Right lung (tissue), 5 donors: ENCODE data around the gene CD8B2. TPM values are rescaled to one million over a fixed set of nuclear protein-coding genes. Genes with fewer than 3 reads are reported as not detected.
"Not testable (repeated sequence)": the region's sequence is repeated elsewhere in the genome, so short reads cannot be mapped to it uniquely, and the experiment has no call there.

Experiments
- DNase-seq, 2 donors: peaks; one replicate each; pipeline ENCODE4 v3.0.0-alpha.2; 2013
- polyA plus RNA-seq, 5 donors: library from polyadenylated mRNA; unstranded; fragments of 120-200 nt; gene quantifications; one replicate each; pipeline versions ENCODE4 v1.2.1 to v1.2.3, GENCODE V29; 2013; ENCODE audit warnings: inconsistent platforms in 1 of 5, low replicate concordance in 1 of 5; ENCODE audit not compliant: insufficient read length in 5 of 5, insufficient read depth in 1 of 5

The CD8B2 gene
- polyA plus RNA-seq, 5 donors = 0.06 to 0.93 (median 0.24) TPM

DNA sequence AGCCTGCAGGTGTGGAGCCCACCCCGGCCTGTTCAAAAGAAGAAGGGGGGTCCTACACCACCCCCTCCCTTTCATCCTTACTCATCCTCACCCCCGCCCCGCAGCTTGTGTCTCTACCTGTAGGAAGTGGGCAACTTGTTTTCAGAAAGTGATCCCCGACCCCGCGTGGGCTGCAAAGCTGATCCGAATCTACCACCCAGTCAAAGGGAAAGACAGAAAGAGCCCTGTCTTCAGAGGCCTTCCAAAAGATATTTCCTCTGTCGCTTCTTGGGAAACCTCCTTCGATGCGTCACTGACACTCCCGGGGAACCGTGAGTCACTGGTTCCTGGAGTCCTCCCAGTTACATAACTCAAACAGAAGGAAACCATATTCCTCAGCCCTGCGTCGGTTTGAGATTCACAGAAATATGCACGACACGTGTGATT lies 24.3 kb downstream of the CD8B2 start:
- peak in 1 of 2 donors; percentile 20 for DNase-seq

DNA sequence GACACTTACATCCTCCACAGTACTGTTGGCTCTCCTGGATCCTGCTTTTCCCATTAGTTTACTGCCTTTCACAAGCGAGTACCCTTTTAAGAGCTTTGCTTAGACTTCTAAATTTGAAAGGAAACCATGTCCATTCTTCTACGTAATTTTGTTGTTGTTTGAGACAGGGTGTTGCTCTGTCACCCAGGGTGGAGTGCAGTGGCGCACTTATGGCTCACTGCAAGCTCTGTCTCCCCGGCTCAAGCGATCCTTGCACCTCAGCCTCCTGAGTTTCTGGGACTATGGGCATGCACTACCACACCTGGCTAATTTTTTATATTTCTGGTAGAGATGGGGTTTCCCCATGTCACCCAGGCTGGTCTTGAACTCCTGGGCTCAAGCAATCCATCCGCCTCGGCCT lies 24.8 kb downstream of the CD8B2 start:
- not testable (repeated sequence) for DNase-seq

DNA sequence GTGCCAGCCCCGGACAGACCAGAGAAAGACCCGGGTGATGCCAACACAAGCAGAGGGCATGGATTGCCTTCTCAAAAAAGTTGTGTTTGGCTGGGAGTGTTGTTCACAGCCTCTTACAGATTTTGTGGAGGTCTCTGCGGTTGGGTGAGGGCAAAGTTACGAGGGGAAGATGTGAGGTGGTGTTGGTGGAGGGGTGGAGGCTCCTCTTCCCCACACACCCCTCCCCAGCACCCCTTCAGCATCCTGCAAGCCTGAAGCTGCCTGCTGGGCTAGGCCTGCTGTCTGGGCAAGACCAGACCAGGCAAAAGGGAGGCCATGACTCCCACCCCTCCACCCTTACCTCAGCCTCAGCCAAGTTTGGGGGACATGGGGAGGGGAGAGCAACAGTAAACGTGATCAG lies 26.2 kb downstream of the CD8B2 start:
- not testable (repeated sequence) for DNase-seq

DNA sequence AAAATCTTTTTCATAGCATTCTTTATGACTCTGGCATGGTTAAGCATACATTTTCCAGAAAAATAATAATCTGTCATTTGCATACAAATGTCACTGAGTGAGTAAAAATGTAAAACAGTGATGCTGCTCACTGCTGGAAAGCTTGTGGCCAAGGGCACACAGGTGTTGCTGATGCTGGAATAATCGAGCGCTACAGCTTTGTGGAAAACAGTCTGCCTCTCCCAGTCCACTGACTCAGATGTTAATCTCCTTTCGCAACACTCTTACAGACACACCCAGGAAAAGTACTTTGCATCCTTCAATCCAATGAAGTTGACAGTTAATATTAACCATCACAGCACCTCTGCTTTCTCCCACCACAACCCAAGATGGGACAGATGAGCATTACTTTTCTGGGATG lies 27.7 kb downstream of the CD8B2 start:
- DNase-seq = not testable (repeated sequence)

DNA sequence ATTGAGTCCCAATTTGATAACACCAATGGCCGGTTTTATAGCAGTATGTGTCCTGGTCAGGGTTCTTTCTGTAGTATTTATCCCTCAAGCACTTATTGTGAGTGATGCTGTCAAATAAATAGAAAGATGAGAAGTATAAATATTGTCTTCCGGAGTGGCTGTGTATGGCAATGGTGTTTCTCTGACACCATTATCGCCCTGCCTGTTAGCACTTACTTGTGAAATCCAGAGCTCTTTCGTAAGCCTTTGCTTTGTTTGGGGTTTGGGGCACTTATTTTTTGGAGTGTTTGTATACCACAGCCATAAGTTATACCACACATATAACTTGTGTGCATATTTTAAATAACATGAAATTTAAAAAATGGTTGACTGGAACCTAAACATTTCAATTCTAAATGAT lies 29.3 kb downstream of the CD8B2 start:
- DNase-seq = no peak

DNA sequence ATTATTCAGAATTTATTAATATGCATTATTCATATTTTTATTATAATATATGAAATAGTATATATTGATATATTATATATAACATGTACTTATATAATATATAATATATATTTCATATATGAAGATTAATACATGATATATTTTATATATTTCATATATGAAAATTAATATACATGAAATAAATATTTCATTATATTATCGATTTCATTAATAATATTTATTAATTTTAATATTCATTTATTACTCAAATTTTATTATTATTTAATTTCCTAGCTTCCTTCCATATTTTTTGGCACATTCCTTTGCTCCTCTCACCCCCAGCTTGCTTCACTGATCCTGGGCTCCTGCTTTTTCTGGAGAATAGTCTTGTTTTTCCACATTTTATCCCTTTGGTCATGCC lies 29.7 kb downstream of the CD8B2 start:
- DNase-seq = no peak

DNA sequence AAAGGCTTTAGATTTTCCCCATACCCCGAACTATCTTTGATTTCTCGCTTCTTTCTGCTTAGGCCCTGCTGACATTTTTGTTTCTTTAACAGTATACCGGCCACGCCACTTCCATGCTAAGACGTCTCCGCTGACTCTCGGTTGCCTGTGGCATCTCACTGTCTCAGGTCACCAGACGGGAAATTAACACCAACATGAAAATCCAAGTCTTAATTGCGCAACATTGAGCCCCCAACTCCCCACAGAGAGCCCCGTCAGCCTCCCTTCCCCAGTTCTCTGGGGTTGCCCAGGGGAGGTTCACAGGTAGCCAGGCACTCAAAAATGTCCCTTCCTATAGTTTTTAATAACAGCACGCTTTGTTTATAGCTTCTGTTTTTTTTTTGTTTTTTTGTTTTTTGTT lies 30.2 kb downstream of the CD8B2 start:
- DNase-seq = no peak

DNA sequence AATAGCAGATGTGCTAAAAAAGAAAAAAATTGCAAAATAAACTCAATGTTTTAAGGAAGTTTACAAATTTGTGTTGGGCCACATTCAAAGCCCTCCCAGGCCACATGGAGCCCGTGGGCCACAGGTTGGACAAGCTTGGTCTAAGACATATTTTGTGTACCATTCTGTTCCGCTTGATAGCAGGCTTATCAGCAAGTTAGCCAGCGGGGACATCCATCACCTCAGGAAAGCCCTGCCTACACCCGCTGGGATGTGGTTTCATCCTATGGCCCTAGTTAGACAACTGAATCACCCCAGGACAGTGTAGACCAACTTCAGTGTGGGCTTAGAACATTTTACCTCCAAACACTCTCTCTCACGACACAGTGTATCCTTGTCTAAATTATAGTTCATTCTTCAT lies 32.6 kb downstream of the CD8B2 start:
- DNase-seq = no peak

DNA sequence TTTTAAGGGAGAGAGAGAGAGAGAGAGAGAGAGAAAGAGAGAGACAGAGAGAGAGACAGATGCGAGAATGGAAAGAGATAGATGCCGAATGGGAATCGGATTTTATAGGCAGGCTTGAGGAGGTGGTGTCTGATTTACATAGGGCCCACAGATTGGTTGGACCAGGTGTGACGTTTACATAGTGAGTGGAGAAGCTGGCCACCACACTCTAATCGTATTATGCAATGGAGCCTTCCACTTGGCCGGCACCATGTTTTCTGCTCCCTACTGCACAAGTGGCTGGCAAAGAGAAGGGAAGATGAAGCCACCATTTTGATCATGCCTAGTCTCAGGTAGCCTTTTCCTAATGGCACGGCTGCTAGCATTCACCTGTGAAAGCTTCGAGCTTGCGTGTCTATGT lies 33.9 kb downstream of the CD8B2 start:
- no peak for DNase-seq

DNA sequence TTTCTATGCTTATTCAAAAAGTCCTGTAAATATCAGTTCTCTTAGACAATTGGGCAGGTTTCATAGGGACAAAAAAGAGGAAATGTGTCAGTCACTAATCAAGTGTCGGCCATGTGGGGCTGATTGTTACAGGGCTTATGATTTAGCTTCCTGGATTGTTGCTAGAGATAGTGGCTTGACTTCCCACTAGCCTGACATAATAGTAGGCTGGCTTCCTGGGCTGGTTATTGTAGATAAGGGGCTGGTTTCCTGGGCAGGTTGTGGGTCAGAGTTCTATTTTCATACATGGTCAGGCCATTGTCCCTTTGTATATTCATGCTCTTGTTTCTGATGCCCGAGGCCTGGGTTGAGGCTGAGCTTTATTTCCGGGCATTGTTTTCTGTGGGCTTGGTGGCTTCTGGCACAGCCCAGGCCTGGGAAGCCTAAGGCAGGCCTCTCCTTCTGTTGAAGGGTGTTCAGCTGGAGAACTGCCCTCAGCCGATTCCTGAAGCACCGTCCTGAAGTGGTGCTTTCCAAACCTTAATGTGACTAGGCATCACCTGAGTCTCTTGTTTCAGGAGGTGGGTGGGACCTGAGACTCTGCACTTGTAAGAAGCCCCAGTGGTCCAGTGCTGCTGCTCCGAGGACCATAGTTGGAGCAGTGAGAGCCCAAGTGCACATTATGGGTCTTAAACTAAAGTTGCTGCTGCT lies 37.0 kb downstream of the CD8B2 start:
- peak in 1 of 2 donors; percentile 8 for DNase-seq

DNA sequence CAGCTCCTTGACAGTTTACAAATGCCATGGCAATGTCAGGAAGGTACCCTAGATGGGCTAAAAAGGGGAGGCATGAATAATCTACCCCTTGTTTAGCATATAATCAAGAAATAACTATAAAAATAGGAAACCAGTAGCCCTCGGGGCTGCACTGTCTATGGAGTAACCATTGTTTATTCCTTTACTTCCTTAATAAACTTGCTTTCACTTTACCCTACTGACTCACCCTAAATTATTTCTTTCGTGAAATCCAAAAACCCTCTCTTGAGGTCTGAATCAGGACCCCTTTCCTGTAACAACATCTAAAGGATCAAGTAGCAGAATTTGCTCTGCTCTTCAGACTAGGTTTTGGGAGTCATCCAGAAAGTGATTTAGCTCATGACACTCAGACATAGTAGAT lies 43.7 kb downstream of the CD8B2 start:
- no peak for DNase-seq

DNA sequence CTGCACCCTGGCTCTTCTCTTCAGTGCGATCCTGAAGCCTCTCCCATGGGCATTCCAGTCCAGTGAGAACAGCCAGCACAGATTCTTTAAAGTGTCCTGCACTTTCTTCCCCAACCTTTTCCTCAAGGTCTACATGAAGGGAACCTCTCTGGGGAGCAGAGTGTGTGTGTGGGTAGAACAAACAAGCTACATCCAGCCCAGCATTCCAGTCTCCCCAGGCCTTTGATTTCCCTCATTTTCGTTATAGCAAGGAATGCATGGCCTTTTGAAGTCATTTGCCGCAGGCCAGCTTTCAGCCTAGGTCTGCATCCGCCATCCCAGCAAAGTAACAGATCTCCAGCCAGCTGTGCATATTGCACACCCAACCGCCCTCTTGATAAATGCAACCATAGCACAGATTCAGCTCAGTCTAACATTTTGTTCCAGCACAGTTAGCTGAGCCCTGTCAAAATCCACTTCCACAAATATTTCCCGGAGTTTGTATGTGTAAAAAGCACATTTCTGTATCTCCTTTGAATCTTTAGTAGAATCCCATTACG lies 44.6 kb downstream of the CD8B2 start:
- no peak for DNase-seq

DNA sequence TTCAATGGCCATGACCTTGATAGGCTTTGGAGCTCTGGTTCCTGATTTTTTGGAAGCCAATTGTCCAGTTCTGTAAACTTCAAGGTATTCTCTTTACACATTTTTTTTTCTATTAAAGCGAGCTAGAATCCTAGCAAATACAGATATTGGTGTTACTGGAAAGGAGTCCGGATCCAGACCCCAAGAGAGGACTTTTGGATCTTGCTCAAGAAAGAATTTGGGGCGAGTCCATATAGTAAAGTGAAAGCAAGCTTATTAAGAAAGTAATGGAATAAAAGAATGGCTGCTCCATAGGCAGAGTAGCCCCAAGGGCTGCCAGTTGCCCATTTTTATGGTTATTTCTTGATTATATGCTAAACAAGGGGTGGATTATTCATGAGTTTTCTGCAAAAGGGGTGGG lies 45.1 kb downstream of the CD8B2 start:
- no peak for DNase-seq

DNA sequence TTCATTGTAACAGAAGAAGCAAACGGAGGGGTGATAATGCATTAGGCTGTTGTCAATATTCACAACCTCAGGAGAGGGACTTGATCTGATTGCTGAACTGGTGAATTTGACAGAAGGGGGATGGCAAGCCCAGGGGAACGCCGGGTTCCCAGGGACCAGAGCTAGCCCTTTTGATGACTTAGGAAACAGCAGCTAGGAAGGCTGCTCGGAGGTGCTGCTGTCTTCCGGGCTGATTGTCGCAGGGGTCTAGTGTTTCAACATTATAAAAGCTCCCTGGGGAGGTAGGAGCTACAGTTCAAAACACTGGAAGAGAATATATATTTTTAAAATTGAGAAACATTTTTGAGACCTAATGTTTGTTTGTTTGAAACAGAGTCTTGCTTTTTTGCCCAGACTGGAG lies 47.3 kb downstream of the CD8B2 start:
- no peak for DNase-seq

DNA sequence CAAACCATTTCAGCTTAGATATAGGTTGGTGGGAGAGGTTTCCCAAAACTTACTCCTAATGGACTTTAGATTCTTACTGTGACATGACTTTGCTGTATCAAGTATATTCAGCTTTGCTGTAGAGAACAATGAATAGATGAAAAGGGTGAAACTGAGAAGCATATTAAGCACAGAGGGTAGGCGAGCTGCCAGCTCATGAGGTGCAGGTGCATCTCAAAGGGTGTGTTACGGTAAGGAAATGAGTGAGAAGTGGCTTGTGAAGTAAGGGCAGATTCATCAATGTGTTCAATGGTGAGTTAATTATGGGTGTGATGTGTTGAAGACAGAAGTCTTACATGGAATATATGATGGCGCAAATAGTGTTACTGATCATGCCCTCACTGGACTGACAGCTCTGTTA lies 49.3 kb downstream of the CD8B2 start:
- no peak for DNase-seq

DNA sequence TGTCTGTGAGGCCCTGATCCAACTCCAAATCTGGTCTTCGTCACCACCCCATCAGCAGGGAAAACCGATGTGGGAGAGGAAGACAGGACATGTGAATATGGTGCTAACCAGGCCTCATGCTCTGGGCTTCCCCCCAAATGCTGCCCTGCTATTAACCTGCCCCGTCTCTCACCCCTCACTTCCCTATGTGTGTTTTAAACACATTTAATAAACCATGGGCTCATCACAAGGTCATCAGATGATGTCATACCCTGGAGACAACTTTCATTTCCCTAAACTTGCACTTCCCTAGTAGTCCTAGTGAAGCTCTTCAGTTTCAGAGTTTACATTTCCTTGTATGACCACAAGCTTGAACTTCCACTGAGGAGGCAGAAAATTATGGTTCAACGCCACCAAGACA lies 49.9 kb downstream of the CD8B2 start:
- peak in 1 of 2 donors; percentile 25 for DNase-seq

DNA sequence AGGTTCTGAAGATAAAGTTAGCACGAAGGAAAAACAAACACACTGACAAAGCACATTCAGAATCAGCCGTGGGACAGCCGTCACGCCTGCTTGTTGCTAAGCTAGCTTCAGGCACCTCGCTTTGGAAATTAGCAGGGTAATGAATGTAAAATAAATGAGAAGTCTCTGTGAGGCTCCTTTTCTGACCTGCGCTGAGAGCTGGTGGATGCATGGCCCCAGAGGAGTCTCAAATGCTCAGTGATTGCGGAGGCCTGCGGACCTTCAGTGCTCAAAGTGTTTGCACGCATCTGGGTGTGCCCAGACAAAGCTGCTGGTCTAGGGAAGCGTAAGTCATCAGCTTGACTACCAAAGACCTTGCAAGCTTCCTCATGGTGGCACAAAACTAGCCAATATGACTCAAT lies 50.6 kb downstream of the CD8B2 start:
- DNase-seq = no peak

DNA sequence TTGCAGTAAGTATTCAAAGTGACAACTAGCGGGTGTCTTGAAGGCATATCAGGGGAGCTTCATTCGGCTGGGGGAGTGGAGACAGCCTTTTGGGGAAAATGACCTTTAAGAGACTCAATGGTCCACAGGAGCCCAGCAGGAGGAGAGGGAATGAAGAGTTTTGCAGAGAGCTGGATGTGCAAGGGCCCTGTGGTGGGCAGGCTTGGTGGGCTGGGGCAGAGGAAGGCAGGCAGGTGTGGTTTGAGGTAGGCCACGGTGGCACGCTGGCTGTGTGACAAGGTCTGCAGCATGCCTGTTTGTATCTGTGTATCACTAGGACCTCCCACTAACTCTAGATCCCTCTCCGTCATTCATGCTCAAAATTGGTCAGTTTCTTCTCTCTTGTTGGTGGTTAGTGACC lies 53.7 kb downstream of the CD8B2 start:
- no peak for DNase-seq

DNA sequence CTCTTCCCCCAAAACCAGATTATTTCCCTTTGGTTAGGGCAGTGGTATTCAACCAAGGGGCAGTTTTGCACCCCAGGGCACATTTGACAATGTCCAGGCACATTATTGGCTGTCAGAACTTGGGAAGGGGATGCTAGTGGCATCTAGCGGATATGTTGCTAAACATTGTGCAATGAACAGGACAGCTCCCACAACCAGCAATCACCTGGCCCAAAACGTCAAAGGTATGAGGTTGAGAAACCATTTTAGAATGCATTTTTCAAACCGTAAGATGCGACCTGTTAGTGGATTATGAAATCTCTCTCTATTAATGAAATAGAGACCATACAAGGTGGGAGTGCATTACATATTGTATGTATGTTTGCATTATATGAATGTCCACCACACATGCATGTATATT lies 54.2 kb downstream of the CD8B2 start:
- DNase-seq = no peak

DNA sequence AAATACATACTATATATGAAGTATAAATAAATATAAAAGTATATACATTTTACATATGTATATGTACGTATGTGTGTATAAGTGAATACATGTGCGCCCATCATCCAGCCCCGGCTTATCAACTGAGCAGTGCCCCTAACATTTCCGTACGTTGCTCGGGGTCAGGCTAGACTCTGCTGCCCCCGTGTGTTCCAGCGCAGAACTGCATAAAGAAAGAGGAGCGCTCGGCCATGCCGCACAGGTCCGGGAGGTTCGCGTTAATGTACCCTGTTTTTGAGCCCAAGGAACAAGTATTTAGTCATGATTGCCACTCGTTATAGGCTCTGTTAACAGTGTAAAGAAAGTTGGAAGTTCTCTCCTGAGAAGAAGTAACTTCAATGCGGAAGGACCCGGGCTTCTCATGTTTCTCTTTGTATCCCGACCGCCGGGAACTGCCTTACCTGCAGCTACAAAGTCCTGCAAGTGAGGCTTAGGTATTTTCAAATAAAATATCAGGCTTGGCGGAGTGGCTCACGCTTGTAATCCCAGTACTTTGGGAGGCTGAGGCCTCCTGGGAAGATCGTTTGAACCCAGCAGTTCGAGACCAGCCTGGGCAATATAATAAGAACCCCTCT lies 55.7 kb downstream of the CD8B2 start:
- DNase-seq = peak; percentile 53 to 60

DNA sequence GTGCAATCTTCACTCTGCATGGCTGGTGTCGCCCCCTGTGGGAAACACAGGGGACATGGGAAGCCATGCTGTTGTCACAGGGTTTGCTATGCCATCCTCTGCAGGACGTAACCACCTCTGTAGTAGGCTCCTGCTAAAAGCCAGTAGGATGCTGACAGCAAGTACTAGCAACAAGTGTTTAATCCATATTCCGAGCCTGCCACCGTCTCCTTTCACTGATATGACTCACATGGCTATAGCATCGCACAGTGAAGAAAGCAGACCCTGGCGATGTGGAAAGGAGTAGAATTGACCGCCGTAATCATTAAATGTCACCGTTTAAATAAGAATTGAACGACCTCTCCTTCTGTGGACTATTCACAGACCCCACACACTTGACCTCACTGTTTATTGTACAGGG lies 57.8 kb downstream of the CD8B2 start:
- DNase-seq = no peak

DNA sequence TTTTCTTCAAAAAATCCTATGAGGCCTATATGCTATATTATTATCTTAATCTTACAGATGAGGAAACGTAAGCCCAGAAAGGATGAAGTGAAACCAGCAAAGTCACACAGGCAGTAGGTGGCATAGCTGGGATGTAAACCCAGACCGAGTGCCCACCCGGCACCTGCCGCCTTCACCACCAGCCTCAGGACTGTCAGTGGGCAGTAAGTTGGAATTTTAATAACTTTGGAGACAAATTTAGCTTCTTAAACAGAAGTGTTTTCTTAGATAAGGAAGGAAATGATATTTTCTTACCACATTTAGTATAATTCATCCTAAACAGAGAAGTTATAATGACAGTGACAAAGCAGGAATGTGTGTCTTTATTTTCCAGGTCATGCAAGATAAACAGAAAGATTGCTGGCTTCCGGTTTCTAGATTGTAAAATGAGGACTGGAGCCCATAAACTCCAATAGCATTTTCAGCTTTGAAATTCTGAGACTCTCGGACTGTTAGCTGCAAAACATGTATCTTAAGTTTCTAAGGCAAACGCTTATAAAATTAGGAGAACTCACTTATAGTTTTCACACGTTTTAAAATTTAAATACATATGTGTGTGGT lies 59.3 kb downstream of the CD8B2 start:
- no peak for DNase-seq
